PC-9 (cell line): Measurements from ENCODE around the gene INHBE. TPM values are rescaled to one million over a fixed set of nuclear protein-coding genes. Genes with fewer than 3 reads are reported as not detected.

Experiments used
- BruUV-seq: library from RNA; stranded (reverse); fragments of 400-500 nt; replicated peaks from 2 replicates; lab custom pipeline; 2021; lab: Mats Ljungman, UMichigan
- CTCF ChIA-PET: fragments of 300-600 bp; sonication (Branson Sonifier 250); formaldehyde crosslinking; loops from one replicate; lab custom pipeline; 2022; ENCODE audit warnings: antibody characterized with exemption; lab: Charles Lee
- POLR2A ChIA-PET: fragments of 300-600 bp; sonication (Branson Sonifier 250); formaldehyde crosslinking; loops from one replicate; lab custom pipeline; 2022; ENCODE audit warnings: antibody characterized with exemption; ENCODE audit not compliant: unreplicated experiment; lab: Charles Lee
- DNase-seq, 2 experiments: peaks; one replicate each; pipeline versions ENCODE4 v3.0.0 to v3.0.0-alpha.2; 2015 to 2022; ENCODE audit warnings: mixed read lengths in 1 of 2
- H2AFZ ChIP-seq: fragments of 200-600 bp; sonication (generic); 2 replicates; pipeline ENCODE4 v1.8.1; 2017; ENCODE audit warnings: antibody characterized with exemption
- H3F3A ChIP-seq: fragments of 200-600 bp; sonication (generic); 2 replicates; pipeline ENCODE4 v1.8.1; 2017; ENCODE audit warnings: antibody characterized with exemption, mild to moderate bottlenecking, low read depth; ENCODE audit not compliant: insufficient read depth
- H3K27ac ChIP-seq: fragments of 200-600 bp; sonication (generic); 2 replicates; pipeline ENCODE4 v1.6.1; 2016; ENCODE audit warnings: mixed run types
- H3K27me3 ChIP-seq: fragments of 200-600 bp; sonication (generic); 2 replicates; pipeline ENCODE4 v1.6.1; 2016; ENCODE audit warnings: low read depth, mixed run types; ENCODE audit not compliant: insufficient read depth
- H3K36me3 ChIP-seq: fragments of 200-600 bp; sonication (generic); 2 replicates; pipeline ENCODE4 v1.6.1; 2016; ENCODE audit warnings: low read depth, mixed run types
- H3K4me1 ChIP-seq: fragments of 200-600 bp; sonication (generic); replicated peaks from 2 replicates; pipeline ENCODE4 v1.6.1; 2016; ENCODE audit warnings: mixed run types; ENCODE audit not compliant: insufficient read depth
- H3K4me2 ChIP-seq: fragments of 200-600 bp; sonication (generic); 2 replicates; pipeline ENCODE4 v1.6.1; 2017; ENCODE audit warnings: mixed run types
- H3K4me3 ChIP-seq: fragments of 200-600 bp; sonication (generic); 2 replicates; pipeline ENCODE4 v1.6.1; 2016; ENCODE audit warnings: mixed run types
- H3K79me2 ChIP-seq: fragments of 200-600 bp; sonication (generic); 2 replicates; pipeline ENCODE4 v1.6.1; 2017; ENCODE audit warnings: low read depth, mixed run types
- H3K9me2 ChIP-seq: fragments of 200-600 bp; sonication (generic); 2 replicates; pipeline ENCODE4 v1.8.1; 2017; ENCODE audit warnings: mild to moderate bottlenecking; ENCODE audit not compliant: insufficient read depth
- H3K9me3 ChIP-seq: fragments of 200-600 bp; sonication (generic); 2 replicates; pipeline ENCODE4 v1.8.1; 2016; ENCODE audit warnings: low read depth; ENCODE audit not compliant: insufficient read depth
- H4K20me1 ChIP-seq: fragments of 200-600 bp; sonication (generic); 2 replicates; pipeline ENCODE4 v1.8.1; 2017; ENCODE audit not compliant: insufficient read depth
- CTCF ChIP-seq: fragments of 200-600 bp; sonication (generic); conservative IDR thresholded peaks from 2 replicates; pipeline ENCODE4 v1.6.1; 2017; ENCODE audit warnings: mixed run types, antibody characterized with exemption, mild to moderate bottlenecking, moderate library complexity
- EZH2 ChIP-seq: fragments of 200-600 bp; sonication (generic); IDR thresholded peaks from 2 replicates; pipeline ENCODE4 v1.8.0; 2017; ENCODE audit warnings: antibody characterized with exemption, low read depth
- intact Hi-C: fragments of 100-400 bp; cut with micrococcal nuclease; formaldehyde crosslinking; loops from one replicate; pipeline ENCODE4 v1.10.0; 2022; ENCODE audit not compliant: unreplicated experiment
- total RNA-seq: library from RNA; stranded (reverse); gene quantifications from 2 replicates; pipeline ENCODE4 v1.2.3, GENCODE V29; 2021

Gene INHBE
- total RNA-seq, 1 experiment from 2014 or later: 0.90 TPM

DNA sequence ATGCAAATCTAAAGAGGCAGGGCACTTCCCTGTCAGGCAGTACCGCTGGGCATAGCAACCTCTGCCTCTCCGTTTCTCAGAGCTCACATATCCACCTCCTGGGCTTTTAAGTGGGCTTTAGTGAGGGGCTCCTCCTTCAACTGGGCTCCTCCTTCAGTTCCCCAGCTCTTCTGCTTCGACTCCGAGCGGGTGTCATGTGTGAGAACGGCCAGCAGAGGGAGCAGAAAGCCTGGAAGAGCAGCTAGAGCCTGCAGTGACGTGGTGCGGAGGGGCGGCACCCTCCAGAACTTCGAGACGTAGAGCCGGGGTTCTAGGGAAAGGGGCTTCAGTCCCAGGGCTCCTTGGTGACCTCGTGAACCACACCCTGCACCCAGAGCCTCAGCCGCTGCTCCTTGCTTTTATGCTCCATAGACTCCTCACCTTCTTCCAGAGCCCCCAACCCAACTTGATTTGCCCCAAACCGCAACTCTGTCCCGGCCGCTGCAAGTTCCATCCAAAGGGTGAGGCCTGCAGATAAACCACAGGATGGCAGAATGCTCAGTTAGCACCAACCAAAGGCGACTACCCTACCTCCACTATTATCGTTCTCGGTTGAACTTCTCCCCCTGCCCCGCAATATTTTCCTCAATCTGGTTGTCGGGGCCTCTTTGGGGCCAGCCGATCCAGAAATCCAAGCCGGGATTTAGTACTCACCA is 4.1 kb downstream of the INHBE start:
- intact Hi-C loops: loop anchor here (10.0 kb wide), 1 partner anchor 446 kb away; no protein-coding TSS in a partner anchor
- ChIA-PET CTCF (interaction anchor here (0.6 to 1.2 kb wide), 4 partner anchors 217 to 280 kb away, joined by 3 to 4 read pairs (median 3); partner anchors contain the start of gene OS9), POLR2A (interaction anchor here (0.6 to 1.0 kb wide), 3 partner anchors 27 to 388 kb away, joined by 3 to 6 read pairs (median 4); partner anchors contain the start of gene CTDSP2)
- H3K36me3 ChIP-seq: no peaks in the 10 kb centered on the region
- no peaks in the 10 kb centered on the region for H3K79me2 ChIP-seq
- peak; percentile 94 for TF ChIP-seq CTCF
- TF ChIP-seq EZH2: no peak
- H3K9me3 ChIP-seq: no peaks in the 10 kb centered on the region
- no peaks in the 10 kb centered on the region for H4K20me1 ChIP-seq
- peak overlapping the region; percentile 73 for H3K4me3 ChIP-seq
- H3K9me2 ChIP-seq: no peaks in the 10 kb centered on the region
- H3F3A ChIP-seq: no peaks in the 10 kb centered on the region
- DNase-seq: peak; percentile 79 to 90
- peak overlapping the region; percentile 89 for H2AFZ ChIP-seq
- H3K4me1 ChIP-seq: peaks cover 51% of the 10 kb centered on the region
- H3K4me2 ChIP-seq: peak overlapping the region; percentile 99
- peaks cover 30% of the 10 kb centered on the region for H3K27me3 ChIP-seq
- BruUV-seq: no TSS peak
- H3K27ac ChIP-seq: peak overlapping the region; percentile 70

GRCh38 chr12:57459750-57460467 is 4.8 kb downstream of the INHBE start, which contains the start of gene GLI1:
Gene GLI1 (plus strand): TSS chr12:57459785. CDS start chr12:57463692, 3,907 bp downstream.
- no peaks in the 10 kb centered on the region for H4K20me1 ChIP-seq
- intact Hi-C loops: loop anchor here (5.0 to 10.0 kb wide), 2 partner anchors 172 to 445 kb away; partner anchors contain the start of gene B4GALNT1
- no peaks in the 10 kb centered on the region for H3K9me3 ChIP-seq
- peaks cover 45% of the 10 kb centered on the region for H3K4me1 ChIP-seq
- H3K9me2 ChIP-seq: no peaks in the 10 kb centered on the region
- TF ChIP-seq CTCF: no peak
- TF ChIP-seq EZH2: no peak
- peaks cover 37% of the 10 kb centered on the region for H3K27me3 ChIP-seq
- no peaks in the 10 kb centered on the region for H3K79me2 ChIP-seq
- no TSS peak for BruUV-seq
- DNase-seq: no peak
- H3F3A ChIP-seq: no peaks in the 10 kb centered on the region
- POLR2A ChIA-PET: interaction anchor here (0.6 kb wide), 1 partner anchor 26 kb away, joined by 4 read pairs; no protein-coding TSS in a partner anchor
- peak within 1 kb of the TSS; percentile 73 for H3K4me3 ChIP-seq
- peak within 1 kb of the TSS; percentile 89 for H2AFZ ChIP-seq
- H3K4me2 ChIP-seq: peak within 1 kb of the TSS; percentile 99
- peak within 1 kb of the TSS; percentile 70 for H3K27ac ChIP-seq
- CTCF ChIA-PET: interaction anchor here (1.2 kb wide), 1 partner anchor 280 kb away, joined by 3 read pairs; no protein-coding TSS in a partner anchor
- H3K36me3 ChIP-seq: no peaks in the 10 kb centered on the region

DNA sequence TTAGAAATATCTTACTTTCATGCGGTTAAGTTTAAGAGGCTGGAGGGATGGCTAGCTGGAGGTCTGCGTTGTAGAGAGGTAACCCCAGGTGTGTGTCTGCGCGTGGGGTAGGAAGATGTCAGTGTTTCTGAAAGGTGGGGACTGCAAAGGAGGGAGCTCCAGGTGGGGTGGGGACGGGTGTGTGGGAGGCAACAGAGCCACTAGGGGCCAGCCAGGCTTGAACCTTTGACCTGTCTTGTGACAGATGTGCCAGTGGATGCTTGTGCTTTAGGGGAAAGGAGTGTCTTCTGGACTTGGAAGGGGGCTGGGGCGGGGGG is 5.3 kb downstream of the INHBE start:
- Histone ChIP-seq H3K4me2 (peak overlapping the region; percentile 99), H3K79me2 (no peaks in the 10 kb centered on the region), H3K9me2 (no peaks in the 10 kb centered on the region), H2AFZ (no peak overlapping the region), H3K36me3 (no peaks in the 10 kb centered on the region), H3K4me1 (peaks cover 40% of the 10 kb centered on the region), H3K4me3 (peak overlapping the region; percentile 73; the same call in 1 of the 2 replicates), H4K20me1 (no peaks in the 10 kb centered on the region), H3K27ac (no peak overlapping the region), H3K27me3 (peaks cover 42% of the 10 kb centered on the region), H3F3A (no peaks in the 10 kb centered on the region), H3K9me3 (no peaks in the 10 kb centered on the region)
- BruUV-seq: no TSS peak
- no peak for DNase-seq
- TF ChIP-seq CTCF: no peak
- TF ChIP-seq EZH2: no peak
- CTCF ChIA-PET: interaction anchor here (1.0 kb wide), 1 partner anchor 195 kb away, joined by 4 read pairs; no protein-coding TSS in a partner anchor
- POLR2A ChIA-PET: no interaction called here
- intact Hi-C loops: loop anchor here (5.0 kb wide), 1 partner anchor 172 kb away; the partner anchor contains the start of gene B4GALNT1
